DMS53 (cell line): ENCODE data around the gene SMCO1.
A peak's percentile ranks its signal among the peaks of the same experiment; 100 is the strongest.
"Not testable (repeated sequence)": the region's sequence is repeated elsewhere in the genome, so short reads cannot be mapped to it uniquely, and the experiment has no call there.

ENCODE experiments used
- DNase-seq: peaks from one replicate; lab custom pipeline; 2025; lab: John Stamatoyannopoulos, UW

Gene SMCO1

DNA sequence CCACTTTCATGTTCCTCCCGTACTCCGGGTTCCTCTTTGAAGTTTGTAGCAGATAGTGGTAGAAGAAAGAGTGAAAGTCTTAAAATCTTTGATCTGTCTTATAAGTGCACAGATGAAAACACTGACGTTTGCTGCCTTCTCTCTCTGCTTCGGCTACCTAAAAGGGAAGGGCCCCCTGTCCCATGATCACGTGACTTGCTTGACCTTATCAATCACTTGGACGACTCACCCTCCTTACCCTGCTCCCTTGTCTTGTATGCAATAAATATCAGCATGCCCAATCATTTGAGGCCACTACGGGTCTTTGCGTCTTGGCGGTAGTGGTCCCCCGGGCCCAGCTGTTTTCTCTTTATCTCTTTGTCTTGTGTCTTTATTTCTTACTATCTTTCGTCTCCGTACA is 6.1 kb upstream of the SMCO1 start:
- DNase-seq: not testable (repeated sequence)

DNA sequence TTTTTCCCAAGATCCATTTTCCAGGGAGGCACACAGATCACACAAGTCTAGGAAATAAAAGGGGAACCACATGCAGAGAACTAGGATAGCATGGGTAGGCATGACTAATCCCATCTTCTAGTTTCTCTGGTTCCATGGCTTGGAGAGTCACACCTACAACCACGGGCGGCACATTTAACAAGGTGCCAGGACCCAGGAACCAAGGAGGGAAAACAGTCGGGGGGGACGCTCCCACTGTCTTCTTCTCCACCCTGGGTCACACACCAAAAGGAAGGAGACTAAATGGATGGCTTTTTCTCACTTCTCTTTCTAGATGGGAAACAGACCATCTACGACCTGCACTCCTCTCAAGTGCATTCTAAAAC is 4.6 kb upstream of the SMCO1 start:
- DNase-seq: peak; percentile 30

DNA sequence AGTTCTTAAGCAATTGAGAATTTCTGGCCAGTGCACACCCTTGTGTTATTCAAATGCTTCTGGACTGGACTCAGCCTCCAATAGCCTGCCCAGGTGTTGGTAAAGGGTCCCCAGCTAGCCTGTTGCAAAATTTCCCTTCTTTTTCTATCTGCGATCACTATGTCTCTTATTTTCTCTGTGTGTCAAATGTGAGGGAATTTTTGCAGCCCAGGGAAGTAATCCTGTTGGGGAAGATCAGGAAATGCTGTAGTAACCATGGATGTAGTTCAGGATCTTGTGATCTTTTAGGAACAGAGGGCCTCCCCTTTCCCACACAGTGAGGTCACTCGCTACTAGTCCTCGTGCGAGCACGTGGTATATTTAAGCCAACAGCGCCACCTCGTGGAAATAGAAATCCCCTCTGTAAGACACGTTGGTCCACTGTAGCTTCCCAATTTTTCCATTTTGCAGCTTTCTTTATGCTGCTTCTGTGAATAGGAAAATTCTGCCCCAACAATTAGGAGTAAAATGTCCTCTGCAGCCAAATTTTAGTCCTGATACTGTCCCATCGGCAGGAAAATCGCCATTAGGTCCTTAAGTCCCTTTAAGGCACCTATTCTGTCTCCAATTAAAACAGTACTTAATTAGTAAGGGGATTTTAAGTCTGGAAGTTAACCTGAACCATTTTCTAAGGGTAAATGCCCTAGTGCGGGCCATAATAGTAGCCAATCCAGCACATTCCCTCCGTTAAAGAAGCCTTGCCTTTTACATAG is 4.0 kb upstream of the SMCO1 start:
- peak; percentile 86 for DNase-seq

DNA sequence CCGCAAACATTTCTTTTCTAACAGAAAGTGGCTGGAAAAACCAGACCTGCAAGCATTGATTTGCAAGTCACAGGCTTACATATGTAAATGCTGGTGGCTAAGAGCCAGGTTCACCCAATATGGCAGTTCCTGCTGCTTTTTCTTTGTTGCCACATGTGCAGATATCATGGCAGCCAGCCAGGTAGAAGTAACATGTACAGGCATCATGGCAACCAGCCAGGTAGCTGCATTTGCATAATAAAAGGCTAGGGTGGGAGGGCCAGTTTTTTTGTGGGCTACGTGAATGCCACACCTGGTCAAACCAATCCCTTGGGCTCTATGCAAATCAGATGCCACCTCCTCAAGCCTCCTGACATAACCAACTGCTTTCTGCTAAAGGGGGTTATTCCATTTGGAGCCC is 2.8 kb upstream of the SMCO1 start:
- peak; percentile 52 for DNase-seq

DNA sequence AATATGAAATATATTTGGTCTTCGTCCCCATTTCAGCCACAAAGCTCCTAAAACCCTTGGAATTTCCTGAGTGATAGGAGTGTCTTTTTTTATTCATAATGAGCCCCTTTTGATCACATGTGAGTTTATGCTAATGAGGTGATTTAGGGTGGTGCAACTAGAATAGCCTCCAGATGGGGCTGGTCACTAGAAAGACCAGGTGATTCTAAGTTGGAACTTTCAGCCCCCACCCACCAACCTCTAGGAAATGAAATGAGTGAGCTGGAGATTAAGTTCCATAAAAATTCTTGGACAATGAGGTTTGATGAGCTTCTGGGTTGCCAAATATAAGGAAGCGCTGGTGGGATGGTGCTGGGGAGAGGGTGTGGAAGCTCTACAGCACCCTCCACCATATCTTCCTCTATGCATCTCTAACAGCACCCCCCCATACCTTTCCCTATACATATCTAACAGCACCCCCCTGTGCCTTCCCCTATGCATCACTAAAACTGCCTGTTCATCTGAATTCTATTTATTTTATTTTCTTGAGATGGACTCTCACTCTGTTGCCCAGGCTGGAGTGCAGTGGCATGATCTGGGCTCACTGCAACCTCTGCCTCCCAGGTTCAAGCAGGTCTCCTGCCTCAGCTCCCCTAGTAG is 2.1 kb upstream of the SMCO1 start:
- DNase-seq: no peak

DNA sequence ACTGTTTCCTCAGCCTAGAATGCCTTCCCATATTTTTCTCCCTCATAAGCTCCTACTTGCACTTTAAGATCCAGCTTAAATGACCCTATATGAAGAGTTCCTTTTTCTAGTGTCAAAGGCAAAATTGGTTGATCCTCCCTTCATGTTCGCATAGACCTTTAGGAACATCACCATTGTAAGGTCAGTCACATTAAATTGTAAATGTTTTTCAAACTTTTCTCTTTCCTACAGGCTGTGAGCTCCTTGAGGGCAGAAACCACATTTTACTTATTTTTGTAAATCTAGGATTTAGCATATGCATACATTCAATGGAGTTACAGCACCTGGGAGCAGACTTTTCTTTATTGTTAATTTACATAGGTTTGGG is 813 bp downstream of the SMCO1 start:
- no peak for DNase-seq

DNA sequence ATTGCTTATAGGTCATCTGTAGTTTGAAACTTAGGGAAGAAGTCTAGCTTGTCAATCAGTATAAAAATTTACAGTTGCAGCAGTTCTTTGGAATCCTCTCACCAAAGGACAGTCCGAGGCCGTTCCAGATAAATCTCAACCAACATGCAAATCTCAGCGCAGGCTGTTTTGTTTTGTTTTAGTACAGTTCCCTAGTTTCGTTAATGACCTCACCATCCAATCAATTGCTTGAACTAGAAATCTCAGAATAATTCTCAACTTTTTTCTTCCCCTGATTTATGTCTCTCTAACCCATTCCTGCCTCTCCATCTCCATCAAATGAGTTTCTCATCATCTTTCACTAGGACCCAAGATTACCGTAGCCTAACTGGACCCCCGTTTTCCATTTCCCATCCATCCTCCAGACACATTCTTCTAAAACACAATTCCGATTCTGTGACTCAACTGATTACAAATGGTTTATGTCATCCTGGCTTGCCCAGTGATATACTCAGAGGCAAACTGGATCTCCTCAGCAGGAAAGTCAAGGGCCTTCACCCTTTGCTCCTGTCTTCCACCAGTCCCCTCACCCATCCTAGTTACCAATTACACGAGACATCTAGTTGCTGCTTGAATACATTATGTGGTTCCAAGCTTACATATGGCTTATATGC is 1.3 kb downstream of the SMCO1 start:
- no peak for DNase-seq

DNA sequence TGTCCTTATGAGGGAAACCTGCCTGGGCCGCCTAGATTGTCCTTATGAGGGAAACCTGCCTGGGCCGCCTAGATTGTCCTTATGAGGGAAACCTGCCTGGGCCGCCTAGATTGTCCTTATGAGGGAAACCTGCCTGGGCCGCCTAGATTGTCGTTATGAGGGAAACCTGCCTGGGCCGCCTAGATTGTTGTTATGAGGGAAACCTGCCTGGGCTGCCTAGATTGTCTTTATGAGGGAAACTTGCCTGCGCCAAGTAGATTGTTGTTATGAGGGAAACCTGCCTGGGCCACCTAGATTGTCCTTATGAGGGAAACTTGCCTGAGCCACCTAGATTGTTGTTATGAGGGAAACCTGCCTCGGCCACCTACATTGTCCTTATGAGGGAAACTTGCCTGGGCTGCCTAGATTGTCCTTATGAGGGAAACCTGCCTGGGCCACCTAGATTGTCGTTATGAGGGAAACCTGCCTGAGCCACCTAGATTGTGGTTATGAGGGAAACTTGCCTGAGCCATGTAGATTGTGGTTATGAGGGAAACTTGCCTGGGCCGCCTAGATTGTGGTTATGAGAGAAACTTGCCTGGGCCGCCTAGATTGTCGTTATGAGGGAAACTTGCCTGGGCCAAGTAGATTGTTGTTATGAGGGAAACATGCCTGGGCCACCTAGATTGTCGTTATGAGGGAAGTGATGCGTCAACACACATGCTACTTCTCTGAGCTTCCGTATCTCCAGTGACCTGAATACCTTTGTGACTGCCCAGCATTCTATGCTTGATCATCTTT is 3.3 kb downstream of the SMCO1 start:
- not testable (repeated sequence) for DNase-seq

DNA sequence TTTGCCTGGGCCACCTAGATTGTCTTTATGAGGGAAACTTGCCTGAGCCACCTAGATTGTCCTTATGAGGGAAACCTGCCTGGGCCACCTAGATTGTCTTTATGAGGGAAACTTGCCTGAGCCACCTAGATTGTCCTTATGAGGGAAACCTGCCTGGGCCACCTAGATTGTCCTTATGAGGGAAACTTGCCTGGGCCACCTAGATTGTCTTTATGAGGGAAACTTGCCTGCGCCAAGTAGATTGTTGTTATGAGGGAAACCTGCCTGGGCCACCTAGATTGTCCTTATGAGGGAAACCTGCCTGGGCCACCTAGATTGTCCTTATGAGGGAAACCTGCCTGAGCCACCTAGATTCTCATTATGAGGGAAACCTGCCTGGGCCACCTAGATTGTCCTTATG is 4.0 kb downstream of the SMCO1 start:
- DNase-seq: not testable (repeated sequence)

DNA sequence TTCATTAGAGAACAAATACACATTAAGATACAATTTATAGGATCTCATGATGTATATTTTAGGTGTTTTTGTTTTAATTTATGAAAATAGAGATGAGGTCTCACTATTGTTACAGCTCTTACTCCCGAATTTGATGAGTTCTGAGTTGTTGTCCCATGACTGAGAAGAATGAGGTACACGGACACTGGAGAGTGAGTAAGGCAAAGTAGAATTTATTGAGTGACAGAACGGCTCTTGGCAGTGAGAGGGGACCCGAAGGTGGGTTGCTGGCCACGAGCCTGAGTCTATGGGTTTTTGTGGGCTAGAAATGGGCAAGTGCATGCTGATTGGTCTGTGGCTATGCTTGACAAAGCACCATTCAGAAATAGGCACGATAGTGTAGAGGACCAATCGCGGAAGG is 8.5 kb downstream of the SMCO1 start:
- peak; percentile 18 for DNase-seq

DNA sequence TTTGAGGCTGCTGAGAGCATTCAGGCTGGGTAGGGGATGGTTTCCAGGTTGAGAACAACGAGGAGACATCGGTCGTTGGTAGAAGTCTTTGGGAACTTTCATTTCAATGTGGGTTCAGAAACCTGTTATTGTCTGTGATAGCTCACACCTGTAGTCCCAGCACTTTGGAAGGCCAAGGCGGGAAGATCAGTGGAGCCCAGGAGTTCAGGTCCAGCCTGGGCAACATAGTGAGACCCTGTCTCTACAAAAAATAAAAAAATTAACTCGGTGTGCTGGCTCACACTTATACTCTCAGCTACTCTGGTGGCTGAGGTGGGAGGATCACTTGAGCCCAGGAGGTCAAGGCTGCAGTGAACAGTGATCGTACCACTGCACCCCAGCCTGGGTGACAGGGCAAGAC is 10.6 kb downstream of the SMCO1 start:
- DNase-seq: no peak

DNA sequence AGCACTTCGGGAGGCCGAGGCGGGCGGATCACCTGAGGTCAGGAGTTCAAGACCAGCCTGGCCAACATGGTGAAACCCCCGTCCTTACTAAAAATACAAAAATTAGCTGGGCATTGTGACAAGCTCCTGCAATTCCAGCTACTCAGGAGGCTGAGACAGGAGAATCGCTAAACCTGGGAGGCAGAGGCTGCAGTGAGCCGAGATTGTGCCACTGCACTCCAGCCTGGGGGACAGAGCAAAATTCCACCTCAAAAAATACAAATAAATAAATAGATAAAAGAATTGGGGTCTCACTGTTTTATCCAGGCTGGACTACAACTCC is 11.1 kb downstream of the SMCO1 start:
- not testable (repeated sequence) for DNase-seq

DNA sequence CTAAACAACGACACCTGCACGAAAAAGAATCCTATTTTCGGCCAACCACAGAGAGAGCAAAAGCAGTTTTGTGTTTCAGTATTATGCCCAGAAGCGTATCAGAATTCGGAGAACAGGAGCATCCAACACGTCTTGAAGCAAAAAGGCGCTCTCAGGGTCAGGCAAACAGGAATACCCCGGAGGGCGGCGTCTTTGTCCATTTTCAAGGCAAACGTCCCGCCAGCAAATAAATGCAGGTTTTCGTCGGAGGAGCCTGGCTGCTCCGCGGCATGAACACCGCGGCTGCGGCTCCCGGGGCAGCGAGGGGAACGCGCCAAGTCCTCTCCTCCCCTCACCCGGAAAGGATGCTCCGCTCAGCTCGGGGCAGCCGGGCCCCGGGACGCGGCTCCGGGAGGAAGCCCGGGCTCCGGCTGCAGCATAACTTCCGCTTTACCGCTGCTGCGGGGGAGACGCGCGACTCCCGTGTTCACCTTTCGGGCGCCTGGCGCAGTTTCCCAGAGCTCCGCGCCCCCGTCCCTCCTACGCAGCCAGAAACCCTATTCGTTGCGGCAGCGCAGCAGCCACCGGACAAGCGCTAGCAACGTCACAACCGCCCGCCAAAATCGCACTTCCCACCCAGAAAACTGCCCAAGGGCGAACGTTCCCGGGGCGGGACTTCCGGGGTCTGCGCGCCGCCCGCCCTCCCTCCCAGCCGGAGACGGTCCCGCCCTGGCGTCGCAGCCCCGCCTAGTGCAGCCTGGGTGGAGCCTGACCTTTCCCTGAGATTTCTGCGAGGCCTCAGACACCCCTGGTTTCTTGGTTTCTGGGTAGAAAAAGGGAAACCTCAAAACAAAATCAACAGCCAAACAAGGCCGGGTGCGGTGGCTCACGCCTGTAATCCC is 11.7 kb downstream of the SMCO1 start, which contains the start of gene RNF168:
RNF168 (minus strand) TSS at position 573 of the 881 bp plus-strand sequence. CDS start 595 bp downstream, outside the sequence.
- peak; percentile 95 for DNase-seq

DNA sequence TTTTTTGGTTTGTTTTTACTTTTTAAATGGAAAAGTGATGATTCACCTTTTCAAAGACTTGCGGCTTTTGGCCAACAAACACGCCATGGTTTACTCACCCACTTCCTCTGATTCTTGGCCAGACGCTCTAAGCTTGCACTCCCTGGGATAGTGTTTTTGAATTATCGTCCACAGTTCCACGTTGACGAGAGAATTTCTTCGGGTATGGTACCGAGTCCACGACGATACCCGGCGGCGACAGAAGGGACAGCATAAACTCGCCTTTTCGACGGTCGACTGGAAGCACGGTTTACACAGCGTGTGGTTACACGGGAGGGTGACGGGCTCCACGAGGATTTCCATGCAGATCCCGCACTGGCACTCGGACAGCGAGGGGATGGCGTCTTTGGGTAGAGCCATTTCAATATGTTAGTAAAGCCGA is 12.4 kb downstream of the SMCO1 start:
- DNase-seq: peak; percentile 66

DNA sequence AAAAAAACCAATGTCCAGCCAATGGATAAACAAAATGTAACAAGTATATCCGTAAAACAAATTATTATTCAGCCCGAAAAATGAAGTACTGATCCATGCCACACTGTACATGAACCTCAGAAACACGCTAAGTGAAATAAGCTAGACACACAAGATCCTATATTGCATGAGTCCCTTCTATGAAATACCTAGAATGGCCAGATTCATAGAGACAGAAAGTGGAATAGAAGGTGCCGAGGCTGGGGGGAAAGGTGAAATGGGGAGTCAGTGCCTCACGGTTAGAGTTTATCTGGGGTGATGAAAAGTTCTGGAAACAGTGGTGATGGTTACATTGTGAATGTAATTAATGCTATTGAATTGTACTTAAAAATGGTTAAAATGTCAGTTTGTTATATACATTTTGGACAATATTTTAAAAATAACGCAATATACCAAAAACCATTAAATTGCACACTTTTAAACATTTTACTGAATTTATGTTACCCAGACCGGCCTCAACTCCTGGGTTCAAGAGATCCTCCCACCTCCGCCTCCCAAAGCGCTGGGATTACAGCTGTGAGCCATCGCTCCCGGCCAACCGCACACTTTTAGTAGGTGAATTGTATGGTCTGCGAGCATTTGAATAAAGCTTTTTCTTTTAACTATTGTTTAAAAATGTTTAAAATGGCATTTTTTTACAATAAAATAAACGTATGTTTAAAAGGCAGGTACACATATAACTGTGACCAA is 13.7 kb downstream of the SMCO1 start:
- DNase-seq: peak; percentile 58

DNA sequence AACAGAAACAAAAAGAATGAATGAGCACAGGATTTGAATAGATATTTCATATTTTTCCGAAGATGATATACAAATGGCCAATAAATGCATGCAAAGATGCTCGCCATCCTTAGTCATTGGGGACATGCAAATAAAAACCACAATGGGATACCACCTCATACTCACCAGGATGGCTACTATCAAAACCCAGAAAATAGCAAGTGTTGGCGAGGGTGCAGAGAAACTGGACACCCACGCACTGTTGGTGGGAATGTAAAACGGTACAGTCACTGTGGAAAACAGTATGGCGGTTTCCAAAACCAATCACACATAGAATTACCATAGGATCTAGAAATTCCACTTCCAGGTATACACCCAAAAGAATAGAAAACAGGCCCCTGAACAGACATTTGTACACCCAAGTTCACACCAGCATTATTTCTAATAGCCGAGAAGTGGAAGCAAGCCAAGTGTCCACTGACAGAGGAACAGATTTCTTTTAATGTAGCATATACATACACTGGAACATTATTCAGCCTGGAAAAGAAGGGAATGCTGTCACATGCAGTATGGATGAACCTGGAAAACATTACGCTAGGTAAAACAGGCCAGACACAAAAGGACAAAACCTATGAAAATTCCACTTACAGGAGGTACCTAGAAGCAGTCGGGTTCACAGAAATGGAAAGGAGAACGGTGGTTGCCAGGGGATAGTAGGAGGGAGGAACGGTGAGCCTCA is 15.2 kb downstream of the SMCO1 start:
- DNase-seq: no peak

DNA sequence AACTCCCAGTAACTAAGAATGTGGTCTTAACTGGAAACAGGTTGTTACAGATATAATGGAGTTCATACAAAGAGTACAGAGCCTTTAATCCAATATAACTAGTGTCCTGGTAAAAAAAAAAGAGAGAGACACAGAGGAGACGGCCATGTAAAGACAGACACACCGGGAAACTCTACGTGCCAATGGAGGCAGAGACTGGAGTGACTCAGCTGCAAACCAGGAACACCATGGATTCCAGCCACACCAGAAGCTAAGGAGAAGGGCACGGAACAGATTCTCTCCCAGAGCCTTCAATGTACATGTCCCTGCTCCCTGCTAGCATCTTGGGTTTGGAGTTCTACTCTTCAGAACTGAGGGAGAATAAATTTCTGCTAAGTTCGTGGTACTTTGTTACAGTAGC is 16.1 kb downstream of the SMCO1 start:
- no peak for DNase-seq

DNA sequence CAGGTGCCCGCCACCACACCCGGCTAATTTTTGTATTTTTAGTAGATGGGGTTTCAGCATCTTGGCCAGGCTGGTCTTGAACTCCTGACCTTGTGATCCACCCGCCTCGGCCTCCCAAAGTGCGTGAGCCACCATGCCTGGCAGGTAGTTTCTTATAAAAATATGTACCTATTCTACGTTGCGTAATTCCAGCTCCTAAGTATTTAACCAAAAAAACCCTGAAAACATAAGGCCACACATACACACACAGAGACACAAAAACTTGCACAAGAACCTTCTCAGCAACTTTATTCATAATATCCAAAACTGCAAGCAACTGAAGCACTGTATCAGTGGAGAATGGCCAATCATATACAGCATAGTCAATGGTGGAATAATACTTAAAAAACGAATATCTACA is 16.8 kb downstream of the SMCO1 start:
- no peak for DNase-seq

DNA sequence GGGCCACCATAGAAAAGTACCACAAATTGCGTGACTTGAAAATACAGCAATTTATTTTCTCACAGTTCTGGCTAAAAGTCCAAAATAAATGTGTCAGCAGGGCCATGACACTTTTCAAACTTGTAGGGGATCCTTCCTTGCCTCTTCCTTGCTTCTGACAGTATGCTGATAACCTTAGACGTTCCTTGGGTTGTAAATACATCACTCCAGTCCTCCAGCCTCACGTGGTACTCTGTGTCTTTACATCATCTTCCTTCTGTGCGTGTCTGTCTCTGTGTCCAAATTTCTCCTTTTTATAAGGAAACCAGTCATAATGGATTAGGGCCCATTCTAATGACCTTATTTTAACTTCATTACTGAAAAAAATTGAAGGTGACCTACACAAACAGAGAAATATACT is 19.0 kb downstream of the SMCO1 start:
- no peak for DNase-seq

DNA sequence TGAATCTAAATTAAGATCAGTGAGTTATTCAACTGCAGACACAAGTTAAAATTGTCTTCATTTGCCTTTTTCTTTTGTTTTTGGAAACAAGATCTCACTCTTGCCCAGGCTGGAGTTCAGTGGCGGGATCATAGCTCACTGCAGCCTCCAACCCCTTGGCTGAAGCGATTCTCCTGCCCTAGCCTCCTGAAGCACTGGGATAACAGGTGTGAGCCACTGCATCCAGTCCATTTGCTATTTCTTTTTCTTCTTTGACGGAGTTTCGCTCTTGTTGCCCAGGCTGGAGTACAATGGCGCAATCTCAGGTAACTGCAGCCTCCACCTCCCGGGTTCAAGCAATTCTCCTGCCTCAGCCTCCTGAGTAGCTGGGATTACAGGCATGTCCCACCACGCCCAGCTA is 21.9 kb downstream of the SMCO1 start:
- DNase-seq: no peak
